ENCODE measurements around the gene RAD21L1.

- TF ChIP-seq CTCF (IDR thresholded peaks at IDR 0.05) (no peak), EZH2 (IDR thresholded peaks at IDR 0.05) (no peak)
Observed at GRCh38 chr20:1297486-1297885, 71.6 kb downstream of the RAD21L1 start.
